Loucy (cell line): ENCODE results near the gene LY6G6D.

Experiments used
- CTCF ChIP-seq: fragments of 200-600 bp; sonication (generic); conservative IDR thresholded peaks from 2 replicates; pipeline ENCODE4 v1.5.1; 2014; ENCODE audit warnings: mild to moderate bottlenecking, antibody characterized with exemption, low read length
- EZH2phosphoT487 ChIP-seq: fragments of 200-600 bp; IDR thresholded peaks from 2 replicates; pipeline ENCODE4 v1.6.1; 2018; ENCODE audit warnings: antibody characterized with exemption, mild to moderate bottlenecking, moderate library complexity, borderline replicate concordance

GRCh38 chr6:31712296-31712695, 2.9 kb upstream of the LY6G6D start:
- TF ChIP-seq CTCF (peak; percentile 59), EZH2phosphoT487 (no peak)
